Renal cortical epithelial cell (primary cell): ENCODE data around the gene RACGAP1. TPM values are rescaled to one million over a fixed set of nuclear protein-coding genes. Genes with fewer than 3 reads are reported as not detected.
A peak's percentile ranks its signal among the peaks of the same experiment; 100 is the strongest.
"Not testable (repeated sequence)": the region's sequence is repeated elsewhere in the genome, so short reads cannot be mapped to it uniquely, and the experiment has no call there.

Experiments
- DNase-seq: peaks from one replicate; pipeline ENCODE4 v3.0.0-alpha.2; 2011; ENCODE audit warnings: low read depth
- total RNA-seq: library from RNA; depleted of rRNA; stranded (reverse); fragments of >200 nt; gene quantifications from 2 replicates; pipeline ENCODE4 v1.2.3, GENCODE V29; 2014

RACGAP1 gene
- total RNA-seq, 1 donor from 2014 or later, result 20.7 TPM

DNA sequence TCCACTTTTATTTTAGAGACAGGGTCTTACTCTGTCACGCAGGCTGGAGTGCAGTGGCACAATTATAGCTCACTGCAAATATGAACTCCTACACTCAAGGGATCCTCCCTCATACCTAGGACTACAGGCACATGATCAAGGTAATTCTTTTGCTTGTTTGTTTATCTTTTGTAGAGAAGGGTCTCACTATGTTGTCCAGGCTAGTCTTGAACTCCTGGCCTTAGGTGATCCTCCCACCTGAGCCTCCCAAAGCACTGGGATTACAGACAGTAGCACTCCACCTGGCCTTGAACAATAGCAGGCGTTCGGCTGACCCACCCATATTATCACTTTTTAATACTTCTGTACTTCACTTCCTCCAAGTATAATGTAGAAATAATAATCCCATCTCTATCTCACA lies 1.4 kb upstream of the RACGAP1 start:
- DNase-seq, result no peak

GRCh38 chr12:50024805-50025186 lies 498 bp downstream of the RACGAP1 start:
- DNase-seq, result no peak

- DNase-seq, result no peak
These were observed 1.1 kb downstream of the RACGAP1 start for GRCh38 chr12:50024227-50024626.

- DNase-seq, result no peak
These were observed 2.4 kb downstream of the RACGAP1 start for GRCh38 chr12:50022903-50023302.

DNA sequence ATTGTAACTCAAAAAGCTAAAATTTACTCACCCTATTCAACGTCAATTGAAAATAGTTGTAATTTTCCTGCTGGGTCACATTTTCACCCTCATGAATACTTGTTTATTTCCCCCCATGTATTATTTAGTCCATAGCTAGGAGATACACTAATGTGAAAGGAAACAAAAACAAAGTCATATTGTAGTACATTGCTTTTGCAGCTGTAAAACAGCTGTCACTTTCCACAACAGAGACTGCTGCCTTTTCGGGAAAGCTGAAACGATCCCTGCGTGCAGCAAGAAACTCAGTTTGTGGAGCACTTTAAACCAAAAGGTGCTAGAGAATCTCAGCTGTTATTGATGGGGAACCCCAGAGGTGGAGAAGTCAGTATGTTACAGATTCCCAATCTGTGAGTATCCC lies 4.3 kb downstream of the RACGAP1 start:
- DNase-seq, result no peak

DNA sequence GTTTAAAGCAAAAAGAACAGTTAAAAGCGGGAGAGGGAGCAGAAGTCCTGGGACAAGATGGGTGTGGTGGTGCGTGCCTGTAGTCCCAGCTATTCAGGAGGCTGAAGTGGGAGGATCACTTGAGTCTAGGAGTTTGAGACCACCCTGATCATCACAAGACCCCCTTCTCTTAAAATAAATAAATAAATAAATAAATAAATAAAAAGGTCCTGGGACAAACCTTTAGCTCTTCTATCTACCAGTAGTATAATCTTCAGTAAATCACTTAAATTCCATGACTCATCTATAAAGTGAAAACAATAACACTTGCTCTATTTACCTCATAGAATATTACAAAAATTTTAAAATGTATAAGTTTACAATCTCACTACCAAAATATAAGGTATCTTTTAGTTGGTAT lies 5.8 kb downstream of the RACGAP1 start:
- DNase-seq, result no peak

DNA sequence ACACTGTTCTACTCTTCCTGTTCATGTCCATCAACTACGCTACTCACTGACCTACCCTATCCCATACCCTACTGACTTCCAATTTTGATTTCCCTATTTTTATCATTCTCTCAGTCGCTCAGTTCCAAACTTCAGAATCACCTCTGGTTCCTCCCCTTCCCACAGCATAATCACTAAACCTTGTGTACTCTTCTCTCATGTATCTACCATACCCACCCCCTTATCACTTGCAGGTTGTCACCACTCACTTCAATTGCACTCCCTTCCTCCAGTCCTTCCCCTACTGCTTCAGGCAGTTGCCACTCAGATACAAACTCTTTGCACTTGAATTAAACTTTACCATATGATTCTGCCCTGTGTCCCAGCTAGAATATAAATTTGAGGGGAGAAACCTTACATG lies 6.3 kb downstream of the RACGAP1 start:
- no peak for DNase-seq

DNA sequence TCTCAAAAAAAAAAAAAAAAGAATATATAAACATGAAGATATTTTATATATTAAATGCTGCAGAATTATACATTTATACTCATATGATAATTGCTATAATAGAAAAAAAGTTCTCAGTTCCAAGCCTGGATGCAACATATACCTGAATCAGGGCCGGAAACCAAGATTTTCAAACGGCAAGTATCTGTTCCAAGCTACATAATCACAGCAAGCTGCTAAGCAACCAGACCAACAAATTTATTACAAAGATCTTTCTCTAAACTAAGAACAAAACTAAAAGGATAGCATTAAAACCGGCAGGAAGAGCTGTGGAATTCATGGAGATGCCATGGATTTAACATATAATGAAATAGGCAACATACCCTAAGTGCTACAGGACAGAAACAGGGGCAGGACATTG lies 7.1 kb downstream of the RACGAP1 start:
- no peak for DNase-seq

DNA sequence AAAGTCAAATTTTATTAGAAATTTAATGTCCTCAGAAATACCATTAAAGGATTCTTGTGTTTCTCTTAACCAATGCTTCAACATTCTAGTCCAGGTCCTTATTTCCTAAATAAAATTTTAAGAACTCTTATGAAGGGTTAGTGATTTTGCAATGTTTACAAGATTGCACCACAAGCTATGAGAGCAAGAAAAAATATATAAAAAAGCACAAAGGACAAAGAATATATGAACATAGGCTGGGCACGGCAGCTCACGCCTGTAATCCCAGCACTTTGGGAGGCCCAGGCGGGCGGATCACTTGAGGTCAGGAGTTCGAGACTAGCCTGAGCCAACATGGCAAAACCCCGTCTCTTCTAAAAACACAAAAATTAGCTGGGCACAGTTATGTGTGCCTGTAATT lies 7.7 kb downstream of the RACGAP1 start:
- no peak for DNase-seq

- DNase-seq, result peak; percentile 73
These were observed 8.5 kb downstream of the RACGAP1 start for GRCh38 chr12:50016501-50017475.

- no peak for DNase-seq
These were observed 11.0 kb downstream of the RACGAP1 start for GRCh38 chr12:50014342-50014741.

- no peak for DNase-seq
These were observed 11.7 kb downstream of the RACGAP1 start for GRCh38 chr12:50013361-50014147.

- DNase-seq, result peak; percentile 47
These were observed 18.4 kb downstream of the RACGAP1 start for GRCh38 chr12:50006754-50007442.

DNA sequence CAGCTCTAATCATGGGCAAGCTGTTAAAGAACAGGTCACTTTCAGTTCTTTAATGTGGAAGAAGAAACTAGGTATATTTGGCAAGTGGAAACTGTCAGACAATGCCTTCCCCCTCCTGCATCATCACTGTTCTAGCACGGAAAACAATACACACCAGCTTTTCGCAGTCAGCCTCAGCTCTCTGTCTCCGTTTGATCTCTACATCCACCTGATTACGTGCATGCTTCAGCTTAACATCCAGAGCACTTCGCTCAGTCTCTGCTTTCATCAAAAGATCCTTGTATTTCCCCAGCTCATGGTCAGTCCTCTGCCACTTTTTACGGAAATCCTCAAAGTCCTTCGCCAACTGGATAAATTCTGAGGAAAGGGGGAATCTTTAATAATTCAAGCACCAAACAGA lies 19.0 kb downstream of the RACGAP1 start:
- DNase-seq, result no peak

- no peak for DNase-seq
These were observed 20.1 kb downstream of the RACGAP1 start for GRCh38 chr12:50005175-50005574.

DNA sequence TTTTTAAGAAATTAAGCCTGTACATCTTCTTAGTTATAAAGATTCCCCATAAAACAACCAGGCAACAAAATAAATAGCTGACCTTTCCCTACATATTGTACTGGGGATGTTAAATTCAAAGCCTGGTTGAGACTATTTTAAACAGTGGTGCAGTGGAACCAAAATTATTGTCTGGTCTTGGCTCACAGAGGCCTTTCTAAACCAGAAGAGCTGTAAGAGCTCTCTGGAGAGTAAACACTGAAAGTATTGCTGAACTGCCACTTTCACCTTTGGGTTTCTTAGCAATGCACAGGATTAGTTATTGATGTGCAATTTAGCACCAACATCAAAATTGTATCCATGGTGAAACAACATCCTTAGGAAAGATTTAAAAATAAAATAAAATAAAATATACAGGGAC lies 20.6 kb downstream of the RACGAP1 start:
- DNase-seq, result no peak

DNA sequence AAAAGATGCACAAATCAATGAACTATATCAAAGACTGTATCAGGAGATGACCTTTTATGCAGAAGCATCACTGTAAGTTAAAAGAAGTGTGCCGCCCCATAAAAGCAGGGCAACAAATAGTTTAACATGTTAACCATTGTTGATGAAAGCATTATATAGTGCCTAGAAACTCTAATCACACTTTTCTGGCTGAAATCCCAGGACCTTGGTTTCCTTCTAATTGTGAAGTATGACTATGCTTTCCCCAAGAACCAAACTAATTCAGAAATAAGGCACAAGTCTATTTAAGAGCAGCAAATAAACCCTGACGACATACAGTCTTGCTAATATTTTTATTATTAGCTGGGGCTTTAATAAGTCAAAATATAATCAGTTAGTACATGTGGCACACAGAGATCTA lies 21.7 kb downstream of the RACGAP1 start:
- peak; percentile 47 for DNase-seq

GRCh38 chr12:49998453-49998852 lies 26.8 kb downstream of the RACGAP1 start:
- no peak for DNase-seq

GRCh38 chr12:49990273-49990672 lies 35.0 kb downstream of the RACGAP1 start:
- DNase-seq, result peak; percentile 34

- DNase-seq, result not testable (repeated sequence)
These were observed 35.9 kb downstream of the RACGAP1 start for GRCh38 chr12:49989400-49989799.

DNA sequence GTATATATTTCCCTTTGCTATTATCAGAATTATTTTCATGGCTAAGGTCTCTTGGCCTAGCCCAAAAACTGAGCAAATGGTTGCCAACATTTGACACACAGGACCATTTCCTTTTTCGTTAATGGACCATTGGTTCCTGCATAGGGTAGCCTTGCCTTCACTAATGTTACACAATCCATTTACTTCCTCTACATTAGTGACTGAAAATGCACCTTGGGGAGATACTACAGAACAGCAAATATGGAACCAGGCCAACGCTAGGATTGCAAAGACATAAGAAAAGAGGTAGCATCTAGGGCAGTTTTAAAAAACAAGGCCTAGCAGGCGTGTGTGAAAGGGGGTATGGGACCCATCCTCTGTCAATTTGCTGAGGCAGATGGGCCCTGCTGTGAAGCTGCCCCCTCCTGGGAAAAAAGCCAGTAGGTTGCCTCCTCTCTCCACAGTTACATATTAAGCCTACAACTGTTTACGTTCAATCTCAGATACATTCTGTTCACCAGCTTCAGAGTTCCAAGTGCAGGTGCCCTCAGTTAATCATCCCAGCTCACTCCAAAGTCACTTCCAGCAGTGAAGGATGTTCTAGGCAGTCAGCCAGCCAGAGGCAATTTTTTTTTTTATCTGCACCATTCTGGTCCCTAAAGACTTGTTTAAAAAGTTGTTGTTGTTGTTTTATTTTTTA lies 37.5 kb downstream of the RACGAP1 start:
- DNase-seq, result peak; percentile 69

DNA sequence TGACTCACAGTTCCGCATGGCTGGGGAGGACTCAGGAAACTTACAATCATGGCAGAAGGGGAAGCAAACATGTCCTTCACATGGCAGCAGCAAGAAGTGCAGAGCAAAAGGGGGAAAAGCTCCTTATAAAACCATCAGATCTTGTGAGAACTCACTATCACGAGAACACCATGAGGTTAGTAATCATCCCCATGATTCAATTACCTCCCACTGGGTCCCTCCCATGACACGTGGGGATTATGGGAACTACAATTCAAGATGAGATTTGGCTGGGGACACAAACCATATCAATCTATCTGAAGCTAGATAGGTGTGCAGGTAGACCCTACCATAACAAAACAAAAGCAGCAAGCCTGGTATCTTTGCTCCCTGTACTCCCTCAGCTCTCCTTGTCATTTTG lies 38.8 kb downstream of the RACGAP1 start:
- not testable (repeated sequence) for DNase-seq
